Hepatic stellate cell (primary cell): ENCODE measurements around the gene ENTPD7.
"Not testable (repeated sequence)": the region's sequence is repeated elsewhere in the genome, so short reads cannot be mapped to it uniquely, and the experiment has no call there.

Experiments
- DNase-seq: peaks from one replicate; pipeline ENCODE4 v3.0.0; 2011; ENCODE audit warnings: low spot score

ENTPD7 gene

GRCh38 chr10:99746166-99746565 is 86.9 kb downstream of the ENTPD7 start:
- not testable (repeated sequence) for DNase-seq

- no peak for DNase-seq
Measured at GRCh38 chr10:99748823-99749451, 89.6 kb downstream of the ENTPD7 start.

GRCh38 chr10:99750641-99751040 is 91.3 kb downstream of the ENTPD7 start:
- DNase-seq = no peak

DNA sequence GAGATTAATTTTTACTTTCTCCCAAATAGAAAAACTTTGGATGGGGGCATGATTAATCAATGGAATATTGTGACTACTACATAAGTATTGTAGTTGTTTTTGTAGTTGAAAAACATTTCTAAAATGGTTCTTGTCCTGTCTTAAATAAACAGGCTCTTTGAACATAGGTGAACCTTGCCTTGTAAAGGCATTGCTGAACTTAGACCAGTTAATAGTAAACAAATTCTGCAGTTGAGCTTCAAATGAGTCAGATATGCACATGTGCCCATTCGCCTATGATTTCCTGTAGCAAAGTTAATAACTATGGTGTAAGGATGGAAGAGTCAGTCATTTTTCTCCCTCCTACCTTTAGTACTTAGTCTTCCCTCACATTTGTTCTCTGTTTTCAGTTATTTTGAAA is 95.4 kb downstream of the ENTPD7 start:
- DNase-seq = no peak
